ENCODE measurements around the gene ARHGAP28.
"Not testable (repeated sequence)": the region's sequence is repeated elsewhere in the genome, so short reads cannot be mapped to it uniquely, and the experiment has no call there.

ARHGAP28 gene

GRCh38 chr18:6811816-6812215 lies 82.3 kb downstream of the ARHGAP28 start:
- Histone ChIP-seq H3K4me1 (ENCODE audit: control insufficient read depth, insufficient read depth, low read length) (no peaks in the 10 kb centered on the region), H3K27ac (ENCODE audit: low read length) (no peak overlapping the region), H3K27me3 (ENCODE audit: control insufficient read depth, insufficient read depth, low read length) (no peaks in the 10 kb centered on the region), H3K36me3 (ENCODE audit: control insufficient read depth, insufficient read depth, low read length) (no peaks in the 10 kb centered on the region), H3K4me3 (ENCODE audit: low read length) (no peak overlapping the region), H3K9me3 (ENCODE audit: control insufficient read depth, insufficient read depth, low read length) (no peaks in the 10 kb centered on the region)
- no peak for DNase-seq (ENCODE audit: low read depth, low spot score)
- no CpG with 5 or more reads among the region's 1 CpG for WGBS (ENCODE audit: insufficient coverage, insufficient read length)

GRCh38 chr18:6814882-6815425 lies 85.4 kb downstream of the ARHGAP28 start:
- Histone ChIP-seq H3K27me3 (ENCODE audit: control insufficient read depth, insufficient read depth, low read length) (no peaks in the 10 kb centered on the region), H3K4me1 (ENCODE audit: control insufficient read depth, insufficient read depth, low read length) (no peaks in the 10 kb centered on the region), H3K9me3 (ENCODE audit: control insufficient read depth, insufficient read depth, low read length) (no peaks in the 10 kb centered on the region), H3K36me3 (ENCODE audit: control insufficient read depth, insufficient read depth, low read length) (no peaks in the 10 kb centered on the region), H3K27ac (ENCODE audit: low read length) (no peak overlapping the region), H3K4me3 (ENCODE audit: low read length) (no peak overlapping the region)
- no peak for DNase-seq (ENCODE audit: low read depth, low spot score)
- WGBS (ENCODE audit: insufficient coverage, insufficient read length), result no CpG with 5 or more reads among the region's 4 CpGs

DNA sequence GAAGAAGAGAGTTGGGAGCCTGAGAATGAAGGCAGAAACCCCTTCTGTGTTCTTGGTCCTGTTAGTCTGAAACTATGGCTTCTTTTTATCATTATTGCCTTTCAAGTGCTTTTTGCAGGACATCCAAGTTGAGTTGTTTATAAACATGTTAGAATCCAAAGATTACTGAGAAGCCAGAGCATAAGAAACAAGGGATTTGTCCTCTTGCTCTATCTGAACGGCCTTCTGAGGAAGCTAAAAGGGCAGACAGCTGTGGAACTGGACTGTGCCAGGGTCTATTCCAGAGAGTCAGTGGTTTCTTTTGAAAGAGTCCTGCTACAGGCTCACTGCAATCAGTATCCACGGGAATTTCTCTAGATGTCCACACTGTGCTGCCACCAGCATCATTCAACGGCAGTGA lies 86.6 kb downstream of the ARHGAP28 start:
- Histone ChIP-seq H3K9me3 (ENCODE audit: control insufficient read depth, insufficient read depth, low read length) (no peaks in the 10 kb centered on the region), H3K27me3 (ENCODE audit: control insufficient read depth, insufficient read depth, low read length) (no peaks in the 10 kb centered on the region), H3K36me3 (ENCODE audit: control insufficient read depth, insufficient read depth, low read length) (no peaks in the 10 kb centered on the region), H3K4me1 (ENCODE audit: control insufficient read depth, insufficient read depth, low read length) (no peaks in the 10 kb centered on the region), H3K4me3 (ENCODE audit: low read length) (no peak overlapping the region), H3K27ac (ENCODE audit: low read length) (no peak overlapping the region)
- no CpG with 5 or more reads among the region's 3 CpGs for WGBS (ENCODE audit: insufficient coverage, insufficient read length)
- no peak for DNase-seq (ENCODE audit: low read depth, low spot score)

- WGBS (ENCODE audit: insufficient coverage, insufficient read length), result no CpG with 5 or more reads among the region's 1 CpG
- H3K27ac ChIP-seq (ENCODE audit: low read length), result no peak overlapping the region
- no peak overlapping the region for H3K4me3 ChIP-seq (ENCODE audit: low read length)
- H3K4me1 ChIP-seq (ENCODE audit: control insufficient read depth, insufficient read depth, low read length), result no peaks in the 10 kb centered on the region
- no peaks in the 10 kb centered on the region for H3K27me3 ChIP-seq (ENCODE audit: control insufficient read depth, insufficient read depth, low read length)
- DNase-seq (ENCODE audit: low read depth, low spot score), result no peak
- H3K9me3 ChIP-seq (ENCODE audit: control insufficient read depth, insufficient read depth, low read length), result no peaks in the 10 kb centered on the region
- H3K36me3 ChIP-seq (ENCODE audit: control insufficient read depth, insufficient read depth, low read length), result no peaks in the 10 kb centered on the region
Measured at GRCh38 chr18:6819332-6819731, 89.8 kb downstream of the ARHGAP28 start.

DNA sequence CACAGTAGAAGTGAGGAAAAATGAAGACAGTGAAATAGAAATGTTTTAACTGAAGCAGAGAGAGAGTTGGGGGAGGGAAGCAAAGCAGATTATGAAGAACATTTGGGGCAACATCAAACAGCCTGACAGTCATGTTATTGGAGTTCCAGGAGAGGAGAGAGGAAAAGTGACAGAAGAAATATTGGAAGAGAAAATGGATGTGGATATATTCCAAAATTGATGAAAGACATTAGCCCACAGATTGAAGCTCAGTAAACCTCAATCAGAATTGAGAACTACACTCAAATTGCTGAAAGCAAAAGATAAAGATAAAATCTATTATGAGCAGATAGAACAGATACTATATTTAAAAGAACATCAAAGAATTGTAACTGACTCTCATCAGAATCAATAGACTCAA lies 90.8 kb downstream of the ARHGAP28 start:
- Histone ChIP-seq H3K36me3 (ENCODE audit: control insufficient read depth, insufficient read depth, low read length) (no peaks in the 10 kb centered on the region), H3K27ac (ENCODE audit: low read length) (no peak overlapping the region), H3K4me1 (ENCODE audit: control insufficient read depth, insufficient read depth, low read length) (no peaks in the 10 kb centered on the region), H3K4me3 (ENCODE audit: low read length) (no peak overlapping the region), H3K27me3 (ENCODE audit: control insufficient read depth, insufficient read depth, low read length) (no peaks in the 10 kb centered on the region), H3K9me3 (ENCODE audit: control insufficient read depth, insufficient read depth, low read length) (no peaks in the 10 kb centered on the region)
- no peak for DNase-seq (ENCODE audit: low read depth, low spot score)

DNA sequence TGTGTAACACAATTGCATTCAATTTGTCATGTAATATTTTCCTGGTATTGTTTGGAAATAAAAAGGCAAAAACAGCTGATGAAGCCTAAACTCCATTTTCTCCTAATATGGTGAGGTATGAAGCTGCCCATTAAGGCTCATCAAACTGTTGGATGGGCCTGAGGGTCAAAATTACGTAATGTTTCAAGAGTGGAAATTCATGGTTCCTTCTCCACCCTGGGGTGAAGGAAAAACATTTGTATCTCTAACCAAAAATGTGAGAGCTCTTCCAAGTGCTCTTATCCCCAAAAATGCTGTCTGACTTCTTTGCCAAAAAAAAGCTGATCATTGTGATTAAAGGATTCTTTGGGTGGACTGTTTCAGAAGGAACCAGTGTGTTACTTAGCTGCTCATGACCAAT lies 91.8 kb downstream of the ARHGAP28 start:
- DNase-seq (ENCODE audit: low read depth, low spot score), result no peak
- no CpG with 5 or more reads among the region's 1 CpG for WGBS (ENCODE audit: insufficient coverage, insufficient read length)

GRCh38 chr18:6827161-6827560 lies 97.6 kb downstream of the ARHGAP28 start:
- not testable (repeated sequence) for H3K27ac ChIP-seq (ENCODE audit: low read length); H3K36me3 ChIP-seq (ENCODE audit: control insufficient read depth, insufficient read depth, low read length); H3K4me3 ChIP-seq (ENCODE audit: low read length); H3K27me3 ChIP-seq (ENCODE audit: control insufficient read depth, insufficient read depth, low read length); DNase-seq (ENCODE audit: low read depth, low spot score); H3K4me1 ChIP-seq (ENCODE audit: control insufficient read depth, insufficient read depth, low read length); H3K9me3 ChIP-seq (ENCODE audit: control insufficient read depth, insufficient read depth, low read length)
- no CpG with 5 or more reads among the region's 29 CpGs for WGBS (ENCODE audit: insufficient coverage, insufficient read length)

More for the DNA sequence above, 91.8 kb downstream of the ARHGAP28 start:
- H3K4me1 ChIP-seq (ENCODE audit: control insufficient read depth, insufficient read depth, low read length), result no peaks in the 10 kb centered on the region
- no peak overlapping the region for H3K27ac ChIP-seq (ENCODE audit: low read length)
- no peaks in the 10 kb centered on the region for H3K36me3 ChIP-seq (ENCODE audit: control insufficient read depth, insufficient read depth, low read length)
- no peaks in the 10 kb centered on the region for H3K9me3 ChIP-seq (ENCODE audit: control insufficient read depth, insufficient read depth, low read length)
- H3K27me3 ChIP-seq (ENCODE audit: control insufficient read depth, insufficient read depth, low read length), result no peaks in the 10 kb centered on the region
- H3K4me3 ChIP-seq (ENCODE audit: low read length), result no peak overlapping the region

GRCh38 chr18:6827566-6827965 lies 98.0 kb downstream of the ARHGAP28 start:
- WGBS (ENCODE audit: insufficient coverage, insufficient read length), result no CpG with 5 or more reads among the region's 30 CpGs
- DNase-seq (ENCODE audit: low read depth, low spot score); H3K9me3 ChIP-seq (ENCODE audit: control insufficient read depth, insufficient read depth, low read length); H3K4me3 ChIP-seq (ENCODE audit: low read length); H3K4me1 ChIP-seq (ENCODE audit: control insufficient read depth, insufficient read depth, low read length); H3K27ac ChIP-seq (ENCODE audit: low read length); H3K27me3 ChIP-seq (ENCODE audit: control insufficient read depth, insufficient read depth, low read length); H3K36me3 ChIP-seq (ENCODE audit: control insufficient read depth, insufficient read depth, low read length): not testable (repeated sequence)

GRCh38 chr18:6830916-6831315 lies 101.4 kb downstream of the ARHGAP28 start:
- Histone ChIP-seq H3K27me3 (ENCODE audit: control insufficient read depth, insufficient read depth, low read length) (no peaks in the 10 kb centered on the region), H3K4me3 (ENCODE audit: low read length) (no peak overlapping the region), H3K27ac (ENCODE audit: low read length) (no peak overlapping the region), H3K9me3 (ENCODE audit: control insufficient read depth, insufficient read depth, low read length) (no peaks in the 10 kb centered on the region), H3K36me3 (ENCODE audit: control insufficient read depth, insufficient read depth, low read length) (no peaks in the 10 kb centered on the region), H3K4me1 (ENCODE audit: control insufficient read depth, insufficient read depth, low read length) (no peaks in the 10 kb centered on the region)
- no CpG with 5 or more reads among the region's 1 CpG for WGBS (ENCODE audit: insufficient coverage, insufficient read length)
- no peak for DNase-seq (ENCODE audit: low read depth, low spot score)

GRCh38 chr18:6835345-6835744 lies 105.8 kb downstream of the ARHGAP28 start:
- DNase-seq (ENCODE audit: low read depth, low spot score), result no peak
- WGBS (ENCODE audit: insufficient coverage, insufficient read length), result no CpG with 5 or more reads among the region's 1 CpG

DNA sequence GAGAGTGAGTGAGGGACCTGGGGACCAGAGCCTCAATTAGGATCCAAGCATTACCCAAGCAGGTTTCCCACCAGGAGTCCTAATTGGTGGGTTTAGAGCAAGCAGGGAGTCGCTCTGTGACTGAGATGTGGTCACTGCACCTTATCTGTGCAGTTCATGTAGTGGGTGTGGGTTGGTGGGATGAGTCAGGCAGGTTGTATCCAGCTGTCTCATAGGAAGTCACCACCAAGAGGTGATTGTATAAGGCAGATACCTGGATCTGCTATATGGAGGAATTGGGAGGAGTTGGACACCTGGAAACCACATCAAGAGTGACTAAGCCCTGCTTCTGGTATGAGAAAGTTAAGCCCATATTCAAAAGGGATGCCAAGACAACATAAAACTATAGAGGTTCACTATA lies 106.8 kb downstream of the ARHGAP28 start:
- Histone ChIP-seq H3K27me3 (ENCODE audit: control insufficient read depth, insufficient read depth, low read length) (no peaks in the 10 kb centered on the region), H3K4me3 (ENCODE audit: low read length) (no peak overlapping the region), H3K27ac (ENCODE audit: low read length) (no peak overlapping the region), H3K4me1 (ENCODE audit: control insufficient read depth, insufficient read depth, low read length) (no peaks in the 10 kb centered on the region), H3K36me3 (ENCODE audit: control insufficient read depth, insufficient read depth, low read length) (no peaks in the 10 kb centered on the region), H3K9me3 (ENCODE audit: control insufficient read depth, insufficient read depth, low read length) (no peaks in the 10 kb centered on the region)
- no CpG with 5 or more reads among the region's 1 CpG for WGBS (ENCODE audit: insufficient coverage, insufficient read length)
- no peak for DNase-seq (ENCODE audit: low read depth, low spot score)

More at GRCh38 chr18:6835345-6835744, 105.8 kb downstream of the ARHGAP28 start:
- Histone ChIP-seq H3K36me3 (ENCODE audit: control insufficient read depth, insufficient read depth, low read length) (no peaks in the 10 kb centered on the region), H3K27ac (ENCODE audit: low read length) (no peak overlapping the region), H3K4me3 (ENCODE audit: low read length) (no peak overlapping the region), H3K9me3 (ENCODE audit: control insufficient read depth, insufficient read depth, low read length) (no peaks in the 10 kb centered on the region), H3K4me1 (ENCODE audit: control insufficient read depth, insufficient read depth, low read length) (no peaks in the 10 kb centered on the region), H3K27me3 (ENCODE audit: control insufficient read depth, insufficient read depth, low read length) (no peaks in the 10 kb centered on the region)
